Mucosa of rectum (tissue), 2 donors: ENCODE results near the gene MBP.

Experiments
- H3K27ac ChIP-seq, 2 donors: one replicate each; pipeline ENCODE4 v1.7.0; 2013; ENCODE audit warnings: inconsistent platforms in 2 of 2, low read depth in 2 of 2, low read length in 2 of 2
- H3K27me3 ChIP-seq, 2 donors: one replicate each; pipeline ENCODE4 v1.7.0; 2013; ENCODE audit warnings: low read length in 2 of 2; ENCODE audit not compliant: control insufficient read depth in 2 of 2, insufficient read depth in 2 of 2
- H3K36me3 ChIP-seq, 2 donors: one replicate each; pipeline ENCODE4 v1.7.0; 2013; ENCODE audit warnings: low read length in 2 of 2; ENCODE audit not compliant: control insufficient read depth in 2 of 2, insufficient read depth in 2 of 2
- H3K4me1 ChIP-seq, 2 donors: one replicate each; pipeline ENCODE4 v1.7.0; 2013; ENCODE audit warnings: low read length in 2 of 2, mild to moderate bottlenecking in 1 of 2; ENCODE audit not compliant: control insufficient read depth in 2 of 2, insufficient read depth in 2 of 2
- H3K4me3 ChIP-seq, 2 donors: one replicate each; pipeline ENCODE4 v1.7.0; 2013; ENCODE audit warnings: low read length in 2 of 2
- H3K9ac ChIP-seq, 2 donors: one replicate each; pipeline ENCODE4 v1.7.0; 2013; ENCODE audit warnings: low read length in 2 of 2, low read depth in 1 of 2, mild to moderate bottlenecking in 1 of 2
- H3K9me3 ChIP-seq, 2 donors: one replicate each; pipeline ENCODE4 v1.7.0; 2013; ENCODE audit warnings: low read length in 2 of 2; ENCODE audit not compliant: control insufficient read depth in 2 of 2
- donor health status: healthy.
- donor health status: Normal muscosa, but diverticular disease.

Gene MBP

DNA sequence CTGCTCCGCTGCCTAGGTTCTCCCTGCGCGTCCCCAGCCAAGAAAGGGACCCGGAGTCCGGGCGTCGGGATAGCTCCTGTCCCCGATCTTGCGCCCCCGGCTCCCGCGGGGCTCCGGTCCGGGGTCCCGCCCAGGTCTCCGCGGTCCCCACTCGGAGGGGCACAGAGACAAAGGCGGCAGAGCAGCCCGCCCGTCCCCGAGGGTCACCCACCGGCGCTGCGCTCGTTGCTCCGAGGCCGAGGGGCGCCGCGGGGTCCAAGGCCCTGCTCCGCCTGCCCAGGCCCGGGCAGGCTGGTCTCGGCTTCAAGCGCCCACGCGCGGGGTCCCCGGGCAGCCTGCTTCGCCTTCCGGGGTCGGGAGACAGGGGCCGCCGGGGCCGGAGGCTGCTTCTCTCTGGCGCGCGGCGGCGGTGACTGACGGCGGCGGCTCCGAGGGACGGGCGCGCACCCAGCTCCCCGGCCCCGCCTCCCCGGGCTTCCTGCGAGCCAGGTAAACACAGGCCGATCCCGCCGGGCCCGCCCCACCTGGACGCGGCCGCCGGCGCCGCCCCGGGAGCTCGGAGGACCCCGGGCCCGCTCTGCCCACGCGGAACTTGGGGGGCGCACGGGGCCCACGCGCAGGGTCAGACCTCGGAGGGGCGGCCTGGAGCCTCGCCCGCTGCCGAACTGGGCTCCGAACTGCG lies at the start of gene MBP:
Gene MBP (minus strand): TSS at position 415 of the 682 bp plus-strand sequence. CDS start 27,522 bp downstream, outside the sequence.
- no peaks in the 10 kb centered on the region for H3K27me3 ChIP-seq
- peak within 1 kb of the TSS; percentile 87 to 98 for H3K9ac ChIP-seq
- H3K4me3 ChIP-seq: peak within 1 kb of the TSS; percentile 80 to 84
- H3K27ac ChIP-seq: peak within 1 kb of the TSS; percentile 92 to 95
- peaks cover 25 to 40% of the 10 kb centered on the region in 2 donors for H3K4me1 ChIP-seq
- no peaks in the 10 kb centered on the region for H3K36me3 ChIP-seq
- no peaks in the 10 kb centered on the region for H3K9me3 ChIP-seq

DNA sequence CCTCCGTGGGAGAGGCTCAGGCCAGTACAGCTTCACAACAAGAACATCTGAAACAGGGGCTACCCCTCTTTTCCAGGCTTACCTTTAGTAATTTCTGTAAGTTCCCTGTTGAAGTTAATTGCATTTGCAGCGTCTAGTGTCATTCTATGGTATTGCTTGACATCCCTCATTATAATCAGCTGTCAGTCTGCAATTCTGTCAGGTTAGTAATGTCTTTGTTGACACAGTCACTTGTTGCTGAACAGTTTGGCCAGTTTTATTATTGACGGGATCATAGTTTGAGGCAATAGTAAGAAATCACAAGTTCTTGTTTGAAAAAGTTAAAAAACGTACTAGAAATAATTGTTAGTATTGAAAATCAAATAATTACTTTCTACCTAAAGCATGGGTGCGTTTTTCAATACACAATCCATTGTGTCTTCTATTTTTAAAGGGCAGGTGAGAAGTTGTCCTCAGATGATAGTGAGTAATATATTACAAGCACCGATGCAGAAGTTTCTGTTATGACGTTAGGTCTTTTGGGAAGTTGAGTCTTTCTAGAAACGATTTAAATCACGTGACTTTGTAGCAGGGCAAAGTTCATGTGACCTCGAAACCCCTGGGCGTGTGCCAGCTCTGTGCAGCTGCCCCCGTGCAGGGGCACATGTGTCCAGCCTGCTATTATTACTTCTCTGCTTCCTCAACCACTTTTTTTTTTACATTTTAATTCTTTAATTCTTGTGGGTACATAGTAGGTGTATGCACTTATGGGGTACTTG lies 49.5 kb upstream of the MBP start:
- Histone ChIP-seq H3K9me3 (no peaks in the 10 kb centered on the region), H3K27ac (no peak overlapping the region), H3K36me3 (no peaks in the 10 kb centered on the region), H3K9ac (no peak overlapping the region), H3K27me3 (no peaks in the 10 kb centered on the region), H3K4me3 (no peak overlapping the region), H3K4me1 (no peaks in the 10 kb centered on the region)

- H3K4me3 ChIP-seq: no peak overlapping the region
- H3K36me3 ChIP-seq: no peaks in the 10 kb centered on the region
- H3K27ac ChIP-seq: no peak overlapping the region
Measured at GRCh38 chr18:77178559-77178958, 46.0 kb upstream of the MBP start.

GRCh38 chr18:77177009-77177408 lies 44.4 kb upstream of the MBP start:
- Histone ChIP-seq H3K4me1 (no peaks in the 10 kb centered on the region), H3K9me3 (no peaks in the 10 kb centered on the region), H3K9ac (no peak overlapping the region), H3K4me3 (no peak overlapping the region), H3K36me3 (no peaks in the 10 kb centered on the region), H3K27ac (no peak overlapping the region), H3K27me3 (no peaks in the 10 kb centered on the region)

More at GRCh38 chr18:77178559-77178958, 46.0 kb upstream of the MBP start:
- no peak overlapping the region for H3K9ac ChIP-seq
- no peaks in the 10 kb centered on the region for H3K9me3 ChIP-seq
- H3K4me1 ChIP-seq: no peaks in the 10 kb centered on the region
- H3K27me3 ChIP-seq: no peaks in the 10 kb centered on the region

GRCh38 chr18:77173275-77174030 lies 40.9 kb upstream of the MBP start:
- H3K27me3 ChIP-seq: no peaks in the 10 kb centered on the region
- H3K4me3 ChIP-seq: no peak overlapping the region
- H3K36me3 ChIP-seq: no peaks in the 10 kb centered on the region
- no peaks in the 10 kb centered on the region for H3K9me3 ChIP-seq
- H3K9ac ChIP-seq: no peak overlapping the region
- no peak overlapping the region for H3K27ac ChIP-seq
- H3K4me1 ChIP-seq: no peaks in the 10 kb centered on the region

GRCh38 chr18:77170890-77171410 lies 38.4 kb upstream of the MBP start:
- Histone ChIP-seq H3K4me3 (no peak overlapping the region), H3K27me3 (no peaks in the 10 kb centered on the region), H3K9ac (no peak overlapping the region), H3K36me3 (no peaks in the 10 kb centered on the region), H3K27ac (no peak overlapping the region), H3K4me1 (no peaks in the 10 kb centered on the region), H3K9me3 (no peaks in the 10 kb centered on the region)

GRCh38 chr18:77168811-77169311 lies 36.3 kb upstream of the MBP start:
- Histone ChIP-seq H3K27ac (no peak overlapping the region), H3K9ac (no peak overlapping the region), H3K27me3 (no peaks in the 10 kb centered on the region), H3K9me3 (no peaks in the 10 kb centered on the region), H3K4me3 (no peak overlapping the region), H3K4me1 (no peaks in the 10 kb centered on the region), H3K36me3 (no peaks in the 10 kb centered on the region)

GRCh38 chr18:77167251-77167650 lies 34.7 kb upstream of the MBP start:
- no peak overlapping the region for H3K9ac ChIP-seq
- no peaks in the 10 kb centered on the region for H3K9me3 ChIP-seq
- H3K4me3 ChIP-seq: no peak overlapping the region
- H3K36me3 ChIP-seq: no peaks in the 10 kb centered on the region
- H3K27ac ChIP-seq: no peak overlapping the region
- no peaks in the 10 kb centered on the region for H3K27me3 ChIP-seq
- H3K4me1 ChIP-seq: no peaks in the 10 kb centered on the region

GRCh38 chr18:77166523-77166922 lies 33.9 kb upstream of the MBP start:
- Histone ChIP-seq H3K27me3 (no peaks in the 10 kb centered on the region), H3K9me3 (no peaks in the 10 kb centered on the region), H3K4me3 (no peak overlapping the region), H3K4me1 (no peaks in the 10 kb centered on the region), H3K36me3 (no peaks in the 10 kb centered on the region), H3K9ac (no peak overlapping the region), H3K27ac (no peak overlapping the region)
